ENCODE measurements around the gene CEACAM18. TPM values are rescaled to one million over a fixed set of nuclear protein-coding genes. Genes with fewer than 3 reads are reported as not detected.

CEACAM18 gene
- polyA plus RNA-seq (2013, experiment 1 of 2), result not detected
- not detected for polyA plus RNA-seq (2013, experiment 2 of 2)

DNA sequence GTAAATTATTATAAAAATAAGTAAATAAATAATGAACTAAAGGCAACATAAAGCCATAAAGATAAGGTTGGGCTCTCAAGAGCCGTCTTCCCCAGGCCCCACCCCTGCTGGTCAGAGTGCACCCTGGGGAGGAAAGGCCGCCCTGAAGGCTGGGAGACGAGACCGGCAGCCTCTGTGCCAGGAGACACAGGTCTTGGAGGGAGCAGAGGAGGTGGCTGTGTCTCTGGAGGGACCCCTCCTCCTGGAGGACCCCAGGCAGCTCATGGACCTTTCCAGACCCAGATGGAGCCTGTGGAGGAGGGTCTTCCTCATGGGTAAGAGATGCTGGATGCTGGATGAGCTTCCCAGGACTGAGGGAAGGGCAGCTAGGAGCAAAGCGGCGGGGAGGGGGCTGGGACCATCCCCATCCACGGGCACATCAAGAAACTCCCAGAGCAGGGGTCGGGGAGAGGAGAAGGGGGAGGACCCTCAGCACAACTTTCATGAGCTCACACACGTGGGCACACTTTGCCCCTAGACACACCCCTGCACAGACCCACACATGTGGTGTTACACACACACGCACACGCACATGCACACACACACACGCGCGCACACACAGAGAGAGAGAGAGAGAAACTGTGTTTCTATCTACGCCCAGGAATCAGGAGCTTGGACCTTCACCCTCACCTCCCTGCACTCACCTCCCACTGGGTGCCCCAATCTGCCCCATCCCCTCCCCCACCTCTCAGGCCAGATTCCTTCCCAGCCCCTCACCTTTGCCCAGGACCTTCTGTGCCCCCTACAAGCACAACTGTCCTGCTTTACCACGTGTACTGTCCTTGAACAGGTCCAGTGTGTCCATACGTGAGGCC lies at the start of gene CEACAM18:
TSS of gene CEACAM18 (plus strand) at position 159 of the 854 bp plus-strand sequence.
- Histone ChIP-seq H3K4me2 (ENCODE audit: insufficient read depth, low read length, poor library complexity, severe bottlenecking) (no peak within 1 kb of the TSS), H3K79me1 (ENCODE audit: low read depth, low read length) (peaks cover 3% of the 10 kb centered on the region), H4K91ac (ENCODE audit: low read depth, low read length, poor library complexity) (no peak within 1 kb of the TSS), H4K8ac (ENCODE audit: low read depth, low read length) (no peak within 1 kb of the TSS), H2AK5ac (ENCODE audit: low read depth, low read length) (no peak within 1 kb of the TSS), H3K4me3 (ENCODE audit: low read length in 2 of 2) (no peak within 1 kb of the TSS), H3K36me3 (replicated peaks in 1 of 2; ENCODE audit: control insufficient read depth in 2 of 2, insufficient read depth in 2 of 2, low read length in 2 of 2) (no peaks in the 10 kb centered on the region), H2BK120ac (ENCODE audit: low read depth, low read length) (no peak within 1 kb of the TSS), H3K18ac (ENCODE audit: low read length) (no peak within 1 kb of the TSS), H2BK5ac (ENCODE audit: low read length) (no peak within 1 kb of the TSS), H3K14ac (ENCODE audit: low read length) (peak within 1 kb of the TSS; percentile 3), H3K23ac (ENCODE audit: low read depth, low read length, poor library complexity) (peak within 1 kb of the TSS; percentile 35), H3K4me1 (ENCODE audit: control insufficient read depth in 2 of 2, insufficient read depth in 1 of 2, low read depth in 1 of 2, low read length in 2 of 2) (no peaks in the 10 kb centered on the region), H3K27ac (replicated peaks; ENCODE audit: low read length) (no peak within 1 kb of the TSS), H2BK15ac (ENCODE audit: low read length) (no peak within 1 kb of the TSS), H2BK12ac (ENCODE audit: low read length) (no peak within 1 kb of the TSS), H3K9me3 (replicated peaks in 1 of 2; ENCODE audit: control insufficient read depth in 2 of 2, insufficient read depth in 1 of 2, low read depth in 1 of 2, low read length in 2 of 2) (peaks cover 0 to 7% of the 10 kb centered on the region in 2 donors), H3K27me3 (ENCODE audit: control insufficient read depth in 3 of 3, insufficient read depth in 3 of 3, low read depth in 1 of 3, low read length in 3 of 3) (peaks cover 0 to 2% (median 0%) of the 10 kb centered on the region in 3 experiments), H3K9ac (ENCODE audit: low read depth, low read length, poor library complexity) (no peak within 1 kb of the TSS), H2AFZ (ENCODE audit: low read length) (no peak within 1 kb of the TSS), H3K4ac (ENCODE audit: low read length) (no peak within 1 kb of the TSS)
- WGBS, 2 donors (ENCODE audit: extremely low coverage in 2 of 2, insufficient read length in 2 of 2, insufficient replicate concordance in 1 of 2), result no CpG with 5 or more reads among the region's 17 CpGs
- no peak for DNase-seq (ENCODE audit: low spot score)

- no peak overlapping the region for H3K4me3 ChIP-seq (ENCODE audit: low read length in 2 of 2)
- no peak overlapping the region for H2BK12ac ChIP-seq (ENCODE audit: low read length)
- no peak overlapping the region for H4K91ac ChIP-seq (ENCODE audit: low read depth, low read length, poor library complexity)
- no peaks in the 10 kb centered on the region for H3K9me3 ChIP-seq (replicated peaks in 1 of 2; ENCODE audit: control insufficient read depth in 2 of 2, insufficient read depth in 1 of 2, low read depth in 1 of 2, low read length in 2 of 2)
- no peak overlapping the region for H2AK5ac ChIP-seq (ENCODE audit: low read depth, low read length)
- no peak overlapping the region for H2BK5ac ChIP-seq (ENCODE audit: low read length)
- no peak for DNase-seq (ENCODE audit: low spot score)
- no peak overlapping the region for H3K18ac ChIP-seq (ENCODE audit: low read length)
- no CpG with 5 or more reads among the region's 3 CpGs for WGBS, 2 donors (ENCODE audit: extremely low coverage in 2 of 2, insufficient read length in 2 of 2, insufficient replicate concordance in 1 of 2)
- H3K14ac ChIP-seq (ENCODE audit: low read length), result no peak overlapping the region
- no peak overlapping the region for H3K23ac ChIP-seq (ENCODE audit: low read depth, low read length, poor library complexity)
- H3K9ac ChIP-seq (ENCODE audit: low read depth, low read length, poor library complexity), result no peak overlapping the region
- no peak overlapping the region for H4K8ac ChIP-seq (ENCODE audit: low read depth, low read length)
- H3K36me3 ChIP-seq (replicated peaks in 1 of 2; ENCODE audit: control insufficient read depth in 2 of 2, insufficient read depth in 2 of 2, low read length in 2 of 2), result no peaks in the 10 kb centered on the region
- H3K4me2 ChIP-seq (ENCODE audit: insufficient read depth, low read length, poor library complexity, severe bottlenecking), result no peak overlapping the region
- H2BK120ac ChIP-seq (ENCODE audit: low read depth, low read length), result no peak overlapping the region
- no peak overlapping the region for H2BK15ac ChIP-seq (ENCODE audit: low read length)
- H3K27me3 ChIP-seq (ENCODE audit: control insufficient read depth in 3 of 3, insufficient read depth in 3 of 3, low read depth in 1 of 3, low read length in 3 of 3), result peaks cover 0 to 14% (median 0%) of the 10 kb centered on the region in 3 experiments
- H3K4me1 ChIP-seq (ENCODE audit: control insufficient read depth in 2 of 2, insufficient read depth in 1 of 2, low read depth in 1 of 2, low read length in 2 of 2), result no peaks in the 10 kb centered on the region
- no peak overlapping the region for H3K27ac ChIP-seq (replicated peaks; ENCODE audit: low read length)
- no peaks in the 10 kb centered on the region for H3K79me1 ChIP-seq (ENCODE audit: low read depth, low read length)
- no peak overlapping the region for H3K4ac ChIP-seq (ENCODE audit: low read length)
- no peak overlapping the region for H2AFZ ChIP-seq (ENCODE audit: low read length)
Measured at GRCh38 chr19:51430221-51430620, 48.1 kb upstream of the CEACAM18 start.

- Histone ChIP-seq H2BK120ac (ENCODE audit: low read depth, low read length) (no peak overlapping the region), H3K4me2 (ENCODE audit: insufficient read depth, low read length, poor library complexity, severe bottlenecking) (no peak overlapping the region), H3K4me3 (ENCODE audit: low read length in 2 of 2) (no peak overlapping the region), H2BK12ac (ENCODE audit: low read length) (no peak overlapping the region), H3K23ac (ENCODE audit: low read depth, low read length, poor library complexity) (no peak overlapping the region), H3K79me1 (ENCODE audit: low read depth, low read length) (no peaks in the 10 kb centered on the region), H3K14ac (ENCODE audit: low read length) (no peak overlapping the region), H3K4ac (ENCODE audit: low read length) (no peak overlapping the region), H3K27ac (replicated peaks; ENCODE audit: low read length) (no peak overlapping the region), H2AFZ (ENCODE audit: low read length) (no peak overlapping the region), H2AK5ac (ENCODE audit: low read depth, low read length) (no peak overlapping the region), H3K9me3 (replicated peaks in 1 of 2; ENCODE audit: control insufficient read depth in 2 of 2, insufficient read depth in 1 of 2, low read depth in 1 of 2, low read length in 2 of 2) (no peaks in the 10 kb centered on the region), H2BK15ac (ENCODE audit: low read length) (no peak overlapping the region), H3K9ac (ENCODE audit: low read depth, low read length, poor library complexity) (no peak overlapping the region), H2BK5ac (ENCODE audit: low read length) (no peak overlapping the region), H3K36me3 (replicated peaks in 1 of 2; ENCODE audit: control insufficient read depth in 2 of 2, insufficient read depth in 2 of 2, low read length in 2 of 2) (no peaks in the 10 kb centered on the region), H4K8ac (ENCODE audit: low read depth, low read length) (no peak overlapping the region), H3K18ac (ENCODE audit: low read length) (no peak overlapping the region), H3K4me1 (ENCODE audit: control insufficient read depth in 2 of 2, insufficient read depth in 1 of 2, low read depth in 1 of 2, low read length in 2 of 2) (no peaks in the 10 kb centered on the region), H3K27me3 (ENCODE audit: control insufficient read depth in 3 of 3, insufficient read depth in 3 of 3, low read depth in 1 of 3, low read length in 3 of 3) (peaks cover 0 to 11% (median 0%) of the 10 kb centered on the region in 3 experiments), H4K91ac (ENCODE audit: low read depth, low read length, poor library complexity) (no peak overlapping the region)
- no CpG with 5 or more reads among the region's 3 CpGs for WGBS, 2 donors (ENCODE audit: extremely low coverage in 2 of 2, insufficient read length in 2 of 2, insufficient replicate concordance in 1 of 2)
- no peak for DNase-seq (ENCODE audit: low spot score)
Measured at GRCh38 chr19:51431124-51431523, 47.2 kb upstream of the CEACAM18 start.

DNA sequence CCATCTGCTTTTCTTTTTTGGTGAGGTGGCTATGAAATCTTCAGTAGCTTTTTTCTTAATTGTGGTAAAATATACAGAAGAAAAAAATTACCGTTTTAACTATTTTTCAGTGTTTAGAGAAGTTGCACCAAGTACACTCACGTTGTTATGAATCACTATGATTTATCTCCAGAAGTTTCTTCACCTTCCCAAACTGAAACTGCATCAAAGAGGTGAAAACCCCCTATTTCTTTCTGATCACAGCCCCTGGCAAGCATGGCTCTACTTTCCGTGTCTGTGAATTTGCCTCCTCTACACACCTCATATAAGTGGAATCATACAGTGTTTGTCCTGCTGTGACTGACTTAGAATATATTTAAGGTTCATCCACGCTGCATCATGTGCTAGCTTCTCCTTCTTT lies 45.3 kb upstream of the CEACAM18 start:
- Histone ChIP-seq H3K23ac (ENCODE audit: low read depth, low read length, poor library complexity) (no peak overlapping the region), H3K9ac (ENCODE audit: low read depth, low read length, poor library complexity) (no peak overlapping the region), H3K79me1 (ENCODE audit: low read depth, low read length) (no peaks in the 10 kb centered on the region), H3K14ac (ENCODE audit: low read length) (no peak overlapping the region), H3K4me2 (ENCODE audit: insufficient read depth, low read length, poor library complexity, severe bottlenecking) (no peak overlapping the region), H2AFZ (ENCODE audit: low read length) (no peak overlapping the region), H3K36me3 (replicated peaks in 1 of 2; ENCODE audit: control insufficient read depth in 2 of 2, insufficient read depth in 2 of 2, low read length in 2 of 2) (no peaks in the 10 kb centered on the region), H3K27me3 (ENCODE audit: control insufficient read depth in 3 of 3, insufficient read depth in 3 of 3, low read depth in 1 of 3, low read length in 3 of 3) (peaks cover 0 to 12% (median 0%) of the 10 kb centered on the region in 3 experiments), H2BK12ac (ENCODE audit: low read length) (no peak overlapping the region), H2BK15ac (ENCODE audit: low read length) (no peak overlapping the region), H3K4me1 (ENCODE audit: control insufficient read depth in 2 of 2, insufficient read depth in 1 of 2, low read depth in 1 of 2, low read length in 2 of 2) (no peaks in the 10 kb centered on the region), H3K27ac (replicated peaks; ENCODE audit: low read length) (no peak overlapping the region), H3K4me3 (ENCODE audit: low read length in 2 of 2) (no peak overlapping the region), H4K91ac (ENCODE audit: low read depth, low read length, poor library complexity) (no peak overlapping the region), H4K8ac (ENCODE audit: low read depth, low read length) (no peak overlapping the region), H3K9me3 (replicated peaks in 1 of 2; ENCODE audit: control insufficient read depth in 2 of 2, insufficient read depth in 1 of 2, low read depth in 1 of 2, low read length in 2 of 2) (no peaks in the 10 kb centered on the region), H2BK5ac (ENCODE audit: low read length) (no peak overlapping the region), H2BK120ac (ENCODE audit: low read depth, low read length) (no peak overlapping the region), H3K4ac (ENCODE audit: low read length) (no peak overlapping the region), H3K18ac (ENCODE audit: low read length) (no peak overlapping the region), H2AK5ac (ENCODE audit: low read depth, low read length) (no peak overlapping the region)
- WGBS, 2 donors (ENCODE audit: extremely low coverage in 2 of 2, insufficient read length in 2 of 2, insufficient replicate concordance in 1 of 2), result no CpG with 5 or more reads among the region's 4 CpGs
- DNase-seq (ENCODE audit: low spot score), result no peak

Data from neuronal stem cell (in vitro differentiated cells).